ENCODE results near the gene LPCAT1.

DNA sequence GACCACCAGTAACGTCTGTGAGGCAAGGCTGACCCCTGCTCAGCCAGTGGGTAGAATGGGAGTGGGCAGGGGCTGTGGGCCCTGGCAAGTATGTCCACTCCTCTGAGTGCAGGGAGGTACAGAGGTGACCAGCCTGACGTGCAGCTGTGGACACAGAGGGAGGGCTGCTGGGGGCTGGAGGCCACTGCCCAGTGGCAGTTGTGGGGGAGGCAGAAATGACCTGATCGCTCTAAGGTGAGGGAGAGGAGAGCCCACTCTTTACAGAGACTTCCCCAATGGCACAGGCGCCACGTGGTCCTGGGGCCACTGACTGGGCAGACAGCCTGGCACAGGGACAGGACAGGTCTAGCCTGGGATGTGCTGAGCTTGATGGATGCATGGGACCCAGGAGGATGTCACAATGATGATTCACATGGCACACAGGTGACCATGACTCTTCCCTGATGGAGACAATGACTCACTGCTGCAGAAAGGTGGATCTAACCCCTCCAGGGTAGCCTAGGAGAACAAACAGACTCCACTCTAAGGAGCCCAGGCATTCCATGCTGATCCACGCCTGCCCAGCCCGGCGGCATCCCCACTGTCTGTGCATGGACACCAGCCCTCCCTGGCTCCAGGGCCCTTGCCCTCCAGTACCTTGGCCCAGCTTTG, 7.7 kb downstream of the LPCAT1 start:
- TF ChIP-seq, protein P1, sequence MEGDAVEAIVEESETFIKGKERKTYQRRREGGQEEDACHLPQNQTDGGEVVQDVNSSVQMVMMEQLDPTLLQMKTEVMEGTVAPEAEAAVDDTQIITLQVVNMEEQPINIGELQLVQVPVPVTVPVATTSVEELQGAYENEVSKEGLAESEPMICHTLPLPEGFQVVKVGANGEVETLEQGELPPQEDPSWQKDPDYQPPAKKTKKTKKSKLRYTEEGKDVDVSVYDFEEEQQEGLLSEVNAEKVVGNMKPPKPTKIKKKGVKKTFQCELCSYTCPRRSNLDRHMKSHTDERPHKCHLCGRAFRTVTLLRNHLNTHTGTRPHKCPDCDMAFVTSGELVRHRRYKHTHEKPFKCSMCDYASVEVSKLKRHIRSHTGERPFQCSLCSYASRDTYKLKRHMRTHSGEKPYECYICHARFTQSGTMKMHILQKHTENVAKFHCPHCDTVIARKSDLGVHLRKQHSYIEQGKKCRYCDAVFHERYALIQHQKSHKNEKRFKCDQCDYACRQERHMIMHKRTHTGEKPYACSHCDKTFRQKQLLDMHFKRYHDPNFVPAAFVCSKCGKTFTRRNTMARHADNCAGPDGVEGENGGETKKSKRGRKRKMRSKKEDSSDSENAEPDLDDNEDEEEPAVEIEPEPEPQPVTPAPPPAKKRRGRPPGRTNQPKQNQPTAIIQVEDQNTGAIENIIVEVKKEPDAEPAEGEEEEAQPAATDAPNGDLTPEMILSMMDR (IDR thresholded peaks at IDR 0.05), result no peak
- no peak for TF ChIP-seq POLR2A (IDR thresholded peaks at IDR 0.05)

Data from lower leg skin (tissue), 3 donors.